ENCODE data around the gene CEP295NL.
"Not testable (repeated sequence)": the region's sequence is repeated elsewhere in the genome, so short reads cannot be mapped to it uniquely, and the experiment has no call there.

Gene CEP295NL

DNA sequence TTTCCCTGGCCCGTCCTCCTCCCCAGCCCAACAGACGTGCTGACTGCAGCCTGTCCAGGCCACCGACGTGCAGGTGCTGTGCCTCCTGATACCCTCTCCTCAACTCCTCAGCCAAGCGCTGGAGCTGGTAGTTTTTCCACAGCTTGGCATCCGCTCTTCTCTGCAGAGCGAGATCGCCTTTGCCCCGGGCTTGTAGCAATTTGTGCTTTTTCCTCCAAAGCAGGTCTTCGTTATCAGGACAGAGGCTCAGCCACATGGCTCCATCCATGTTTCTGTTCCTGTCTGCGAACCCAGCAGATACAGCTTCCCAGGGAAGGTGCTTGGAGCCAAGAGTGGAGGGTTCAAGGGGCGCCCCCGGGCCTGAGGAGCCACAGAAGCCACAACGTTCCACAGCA lies 10.9 kb downstream of the CEP295NL start:
- Histone ChIP-seq H3K27ac (peak overlapping the region in 1 of 2 donors; percentile 30), H3K4me3 (no peak overlapping the region)
- no peak for DNase-seq (ENCODE audit: low spot score)
- no peak for TF ChIP-seq CTCF (IDR thresholded peaks at IDR 0.05)

GRCh38 chr17:78891406-78892061 lies 11.5 kb downstream of the CEP295NL start:
- no peak for TF ChIP-seq CTCF (IDR thresholded peaks at IDR 0.05)
- Histone ChIP-seq H3K4me3 (no peak overlapping the region), H3K27ac (peak overlapping the region in 1 of 2 donors; percentile 30)
- no peak for DNase-seq (ENCODE audit: low spot score)

- no peak for DNase-seq (ENCODE audit: low spot score)
- no peak for TF ChIP-seq CTCF (IDR thresholded peaks at IDR 0.05)
- H3K27ac ChIP-seq, result peak overlapping the region in 1 of 2 donors; percentile 63
- no peak overlapping the region for H3K4me3 ChIP-seq
Measured at GRCh38 chr17:78890498-78890897, 12.5 kb downstream of the CEP295NL start.

DNA sequence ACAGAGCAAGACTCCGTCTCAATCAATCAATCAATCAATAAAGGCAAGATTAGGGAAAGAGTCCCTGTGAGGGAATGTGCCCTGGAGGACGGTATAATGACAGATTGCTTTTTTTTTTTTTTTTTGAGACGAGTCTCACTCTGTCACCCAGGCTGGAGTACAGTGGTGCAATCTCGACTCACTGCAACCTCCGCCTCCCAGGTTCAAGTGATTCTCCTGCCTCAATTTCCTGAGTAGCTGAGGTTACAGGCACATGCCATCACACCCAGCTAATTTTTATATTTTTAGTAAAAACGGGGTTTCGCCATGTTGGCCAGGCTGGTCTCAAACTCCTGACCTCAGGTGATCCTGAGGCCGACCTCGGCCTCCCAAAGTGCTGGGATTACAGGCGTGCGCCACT lies 12.9 kb downstream of the CEP295NL start:
- H3K27ac ChIP-seq, result peak overlapping the region in 1 of 2 donors; percentile 49
- H3K4me3 ChIP-seq; DNase-seq (ENCODE audit: low spot score): not testable (repeated sequence)

- DNase-seq (ENCODE audit: low spot score), result no peak
- Histone ChIP-seq H3K27ac (peak overlapping the region in 1 of 2 donors; percentile 49), H3K4me3 (no peak overlapping the region)
- TF ChIP-seq CTCF (IDR thresholded peaks at IDR 0.05), result no peak
Measured at GRCh38 chr17:78889531-78889930, 13.5 kb downstream of the CEP295NL start.

DNA sequence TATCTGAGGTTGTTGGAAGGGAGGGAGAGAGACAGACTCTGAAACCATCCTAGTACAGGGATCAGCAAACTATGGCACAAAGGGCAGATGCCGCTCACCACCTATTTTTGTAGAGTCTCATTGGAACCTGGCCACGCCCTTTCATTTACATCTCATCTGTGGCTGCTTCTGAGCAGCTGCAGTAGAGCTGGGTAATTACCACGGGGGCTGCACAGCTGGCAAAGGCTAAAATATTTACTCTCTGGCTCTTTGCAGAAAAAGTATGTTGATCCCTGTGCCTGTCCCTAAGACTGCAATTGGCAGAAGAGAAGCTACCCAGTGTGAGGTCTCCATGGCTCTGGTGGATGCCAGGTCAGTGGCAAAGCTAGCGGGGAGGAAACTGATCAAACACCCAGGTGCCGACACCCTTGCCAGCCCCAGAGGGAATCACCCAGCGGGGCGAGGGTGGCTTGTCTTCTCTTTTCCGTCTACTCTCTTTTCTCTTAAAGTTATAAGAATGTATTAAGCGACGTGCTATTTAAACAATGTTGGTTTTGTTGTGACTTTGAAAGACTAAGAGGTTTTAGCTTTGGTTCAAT lies 14.0 kb downstream of the CEP295NL start:
- no peak overlapping the region for H3K4me3 ChIP-seq
- TF ChIP-seq CTCF (IDR thresholded peaks at IDR 0.05), result no peak
- H3K27ac ChIP-seq, result no peak overlapping the region
- DNase-seq (ENCODE audit: low spot score), result no peak

DNA sequence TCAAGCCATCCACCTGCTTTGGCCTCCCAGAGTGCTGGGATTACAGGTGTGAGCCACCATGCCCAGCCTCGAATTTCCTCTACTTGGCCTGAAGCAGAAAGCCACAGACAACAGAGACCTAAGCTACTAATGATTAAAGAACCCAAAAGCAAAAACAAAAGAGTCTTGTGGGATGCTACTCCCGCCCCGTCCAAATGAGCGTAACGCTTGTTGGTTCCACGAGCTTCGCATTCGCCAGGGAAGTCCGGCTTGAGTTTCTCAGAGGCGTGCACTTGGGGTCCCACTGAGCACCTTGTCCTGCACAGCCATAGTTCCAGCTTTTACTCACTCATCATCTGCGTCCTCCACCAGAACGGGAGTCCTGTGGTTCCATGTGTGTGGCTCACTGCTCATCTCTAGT lies 16.0 kb downstream of the CEP295NL start:
- DNase-seq (ENCODE audit: low spot score), result no peak
- H3K27ac ChIP-seq, result no peak overlapping the region
- no peak for TF ChIP-seq CTCF (IDR thresholded peaks at IDR 0.05)
- H3K4me3 ChIP-seq, result no peak overlapping the region

Measured in coronary artery (tissue), 2 donors.